Measurements from ENCODE around the gene CTCFL.

The CTCFL gene

DNA sequence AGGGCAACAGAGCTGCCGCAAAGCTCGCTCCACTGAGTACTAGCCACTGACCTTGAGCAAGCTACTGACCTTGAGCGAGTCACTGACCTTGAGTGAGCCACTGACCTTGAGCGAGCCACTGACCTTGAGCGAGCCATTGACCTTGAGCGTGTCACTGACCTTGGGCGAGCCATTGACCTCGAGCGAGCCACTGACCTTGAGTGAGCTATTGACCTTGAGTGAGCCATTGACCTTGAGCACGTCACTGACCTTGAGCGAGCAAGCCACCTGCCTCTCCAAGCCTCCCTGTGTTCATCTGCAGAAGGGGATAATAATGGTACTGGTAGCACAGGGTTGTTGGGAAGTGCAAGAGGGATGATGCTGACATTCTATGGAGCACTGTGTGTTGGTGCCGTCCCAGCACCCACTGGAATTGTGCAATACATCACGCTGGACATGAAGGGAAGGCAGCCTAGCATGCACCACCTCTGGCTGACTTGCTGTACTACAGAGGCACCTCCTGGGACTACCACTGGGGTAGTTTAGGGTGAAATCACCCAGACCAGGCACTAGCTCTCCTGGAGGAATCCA lies 60.2 kb downstream of the CTCFL start:
- DNase-seq (ENCODE audit: low read depth), result peak; percentile 16

DNA sequence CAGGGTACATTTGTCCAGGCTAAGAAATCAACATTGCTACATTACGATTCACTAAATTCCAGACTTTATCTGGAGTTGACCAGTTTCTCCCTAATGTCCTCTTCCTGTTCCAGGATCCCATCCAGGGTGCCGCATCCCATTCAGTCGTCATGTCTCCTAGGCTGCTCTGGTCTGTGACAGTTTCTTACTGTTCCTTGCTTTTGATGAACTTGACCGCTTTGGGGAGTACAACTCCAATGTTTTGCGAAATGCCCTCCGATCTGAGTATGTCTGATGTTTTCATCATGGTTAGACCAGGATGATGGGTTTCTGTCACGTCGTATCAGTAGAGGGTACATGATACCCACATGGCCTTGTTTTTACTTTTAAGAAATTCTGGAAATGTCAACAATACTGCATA lies 62.2 kb downstream of the CTCFL start:
- no peak for DNase-seq (ENCODE audit: low read depth)

DNA sequence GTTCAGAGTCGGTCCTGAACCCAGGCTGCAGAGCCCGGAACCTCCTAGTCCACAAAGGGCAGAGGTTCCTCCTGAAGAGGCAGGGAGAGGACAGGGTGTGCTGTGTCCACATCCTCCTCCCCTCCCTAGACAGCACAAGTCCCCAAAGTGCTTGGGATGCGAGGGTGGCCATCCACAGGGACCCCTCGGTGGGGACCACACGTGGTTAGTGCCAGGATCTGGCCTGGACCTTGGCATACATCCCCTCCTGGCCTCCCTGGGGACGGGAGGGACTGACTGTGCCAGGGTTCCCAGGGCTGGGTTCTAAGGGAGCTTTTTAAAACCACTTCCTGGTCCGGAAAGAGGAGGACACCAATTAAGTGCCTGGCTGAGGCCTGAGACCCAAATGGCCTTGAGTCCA lies 63.2 kb downstream of the CTCFL start:
- DNase-seq (ENCODE audit: low read depth), result no peak

DNA sequence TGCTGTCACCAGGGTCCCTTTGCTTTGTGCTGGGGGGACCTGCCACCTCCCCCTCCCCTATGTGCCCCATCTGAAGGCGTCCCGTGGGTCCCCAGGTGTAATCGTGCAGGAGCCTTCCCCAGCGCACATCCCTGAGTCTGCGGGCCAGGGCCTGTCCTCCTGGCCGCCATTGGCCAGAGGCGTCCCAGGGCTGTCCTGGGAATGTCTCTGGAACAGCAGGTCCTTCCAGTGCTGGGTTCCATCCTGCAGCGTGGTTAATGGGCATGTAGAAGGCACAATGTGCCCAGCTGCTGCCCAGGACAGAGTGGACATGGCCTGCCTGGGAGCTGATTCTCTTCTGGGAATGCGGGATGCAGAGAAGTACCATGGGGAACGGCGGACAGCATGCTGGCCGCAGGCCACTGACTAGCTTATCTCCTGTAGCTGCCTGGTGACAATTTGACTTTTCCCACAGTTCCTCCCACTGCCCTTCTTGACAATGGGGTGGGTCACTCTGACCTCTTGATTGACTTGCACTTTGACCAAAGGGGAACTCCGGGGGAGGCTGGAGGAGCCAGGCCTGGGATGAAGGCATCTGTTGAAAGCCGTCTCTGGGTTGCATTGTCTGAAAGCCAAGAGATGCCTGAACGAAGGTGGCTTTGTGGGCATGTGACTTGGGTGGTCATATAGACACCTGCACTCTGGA lies 64.0 kb downstream of the CTCFL start:
- no peak for DNase-seq (ENCODE audit: low read depth)

DNA sequence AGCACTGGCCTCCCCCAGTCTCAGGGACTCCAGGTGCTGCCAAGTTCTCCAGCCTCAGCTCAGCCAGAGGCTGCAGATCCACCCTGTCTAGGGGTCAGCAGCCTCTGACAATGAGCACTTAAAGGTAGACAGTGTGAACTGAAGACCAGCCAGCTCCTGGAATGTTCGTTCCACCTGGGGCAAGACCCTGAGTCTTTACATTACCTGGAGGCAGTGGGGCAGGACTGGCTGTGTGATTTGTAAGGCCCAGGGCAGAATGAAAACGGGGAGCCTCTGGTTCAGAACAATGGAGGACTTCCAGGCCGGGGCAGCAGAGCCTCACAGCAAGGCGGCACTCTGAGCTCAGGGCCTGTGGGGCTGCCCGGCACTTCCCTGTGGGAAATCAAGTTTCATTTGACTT lies 65.0 kb downstream of the CTCFL start:
- DNase-seq (ENCODE audit: low read depth), result no peak

DNA sequence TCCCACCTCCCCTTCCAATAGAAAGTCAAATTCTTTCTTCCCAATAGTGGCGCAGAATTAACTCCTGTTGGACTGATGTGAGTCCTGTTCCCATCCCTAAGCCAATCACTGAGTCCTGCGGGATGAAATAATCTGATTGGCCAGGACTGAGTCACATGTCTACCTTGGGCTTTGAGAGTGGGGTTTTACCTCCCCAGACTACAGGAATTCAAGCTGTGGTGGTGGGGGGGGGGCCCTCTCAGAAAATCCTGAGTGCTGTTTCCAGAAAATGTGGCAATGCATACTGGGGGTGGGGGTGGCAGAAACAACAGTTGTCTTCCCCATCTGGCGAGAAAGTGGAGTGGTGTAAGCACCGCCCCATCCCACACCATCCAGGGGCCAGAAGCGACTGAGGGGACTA lies 65.7 kb downstream of the CTCFL start:
- no peak for DNase-seq (ENCODE audit: low read depth)

DNA sequence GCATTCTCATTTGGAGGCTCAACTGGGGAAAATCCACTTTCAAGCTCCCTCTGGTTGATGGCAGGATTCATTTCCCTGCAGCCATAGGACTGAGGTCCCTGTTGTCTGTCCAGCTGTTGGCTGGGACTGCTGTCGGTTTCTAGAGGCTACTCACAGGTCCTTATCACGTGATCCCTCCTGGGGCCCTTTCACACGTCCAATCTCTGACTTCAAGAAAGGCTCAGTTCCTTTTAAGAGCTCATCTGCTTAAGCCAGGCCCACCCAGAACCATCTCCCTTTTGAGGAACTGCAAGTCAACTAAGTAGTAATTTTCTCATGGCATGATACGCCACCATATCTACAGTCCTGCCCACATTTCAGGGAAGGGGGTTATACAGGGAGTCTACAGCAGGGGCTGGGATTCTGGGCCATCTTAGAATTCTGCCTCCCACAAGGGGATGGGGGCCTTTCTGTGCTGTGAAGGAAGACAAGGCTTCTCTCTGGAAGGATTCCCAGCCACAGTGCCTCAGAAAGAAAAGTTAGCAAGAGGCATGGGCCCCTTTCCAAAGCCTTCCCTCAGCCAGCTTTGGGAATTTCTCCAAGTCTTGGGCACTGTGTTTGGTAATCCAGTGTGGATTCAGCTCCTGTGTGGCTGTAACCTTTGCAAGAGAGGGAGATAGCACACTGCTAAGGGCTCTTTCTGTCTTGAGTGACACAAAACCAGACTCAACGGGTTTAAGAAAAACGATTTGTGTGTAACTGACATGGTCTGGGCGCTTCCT lies 66.4 kb downstream of the CTCFL start:
- DNase-seq (ENCODE audit: low read depth), result no peak

DNA sequence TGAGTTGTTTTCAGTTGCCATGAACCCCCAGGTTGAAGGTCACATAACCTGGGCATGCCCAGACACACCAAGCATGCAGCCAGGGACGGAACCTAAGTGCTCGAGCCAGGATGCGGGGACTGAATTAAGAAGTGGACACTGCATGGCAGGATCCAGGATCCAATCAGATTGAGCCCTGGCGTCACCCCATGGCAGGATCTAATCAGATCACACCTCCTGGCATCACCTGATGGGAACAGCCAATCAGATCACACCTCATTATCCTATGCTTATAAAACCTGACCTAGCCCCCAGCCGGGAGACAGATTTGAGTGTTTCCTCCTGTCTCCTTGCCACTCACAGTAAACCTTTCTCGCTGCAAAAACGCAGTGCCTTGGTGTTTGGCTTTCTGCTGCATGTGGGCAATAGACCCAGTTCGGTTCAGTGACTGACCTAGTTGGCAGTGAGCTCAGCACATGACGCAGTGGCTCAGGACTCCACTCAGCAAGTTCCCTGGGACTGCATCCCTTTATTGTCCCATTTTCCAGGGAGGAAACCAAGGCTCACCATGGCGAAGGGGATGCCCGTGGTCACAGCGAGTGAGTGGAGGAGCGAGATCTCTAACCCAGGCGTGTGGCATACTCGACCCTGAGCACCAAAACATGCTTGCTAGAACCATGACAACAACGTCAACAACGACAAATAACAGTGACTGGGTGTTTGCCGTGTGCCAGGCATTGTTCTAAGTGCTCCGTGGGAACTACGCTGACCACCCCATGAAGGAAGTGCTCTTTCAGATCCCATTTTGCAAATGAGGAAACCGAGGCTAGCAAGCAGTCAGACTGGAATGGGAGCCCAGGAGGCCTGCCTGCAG lies 67.5 kb downstream of the CTCFL start:
- DNase-seq (ENCODE audit: low read depth), result no peak

DNA sequence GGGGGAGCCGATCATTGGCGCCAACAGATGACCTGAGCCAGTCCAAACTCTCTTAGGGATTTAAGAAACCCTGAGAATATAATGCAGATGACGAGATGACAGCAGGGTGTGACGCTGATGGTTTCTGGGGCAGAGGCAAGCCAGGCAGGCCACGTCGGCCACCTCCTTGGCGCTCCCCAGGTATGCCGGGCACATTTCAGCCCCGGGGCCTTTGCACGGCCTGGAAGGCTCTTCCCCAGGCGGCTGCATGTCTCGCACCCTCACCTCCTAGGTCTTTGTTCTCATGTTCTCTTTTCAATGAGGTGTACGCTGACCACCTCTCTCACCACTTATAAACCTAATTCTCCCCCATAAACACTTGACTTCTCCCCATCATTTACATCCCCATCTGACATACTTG lies 68.8 kb downstream of the CTCFL start:
- no peak for DNase-seq (ENCODE audit: low read depth)

DNA sequence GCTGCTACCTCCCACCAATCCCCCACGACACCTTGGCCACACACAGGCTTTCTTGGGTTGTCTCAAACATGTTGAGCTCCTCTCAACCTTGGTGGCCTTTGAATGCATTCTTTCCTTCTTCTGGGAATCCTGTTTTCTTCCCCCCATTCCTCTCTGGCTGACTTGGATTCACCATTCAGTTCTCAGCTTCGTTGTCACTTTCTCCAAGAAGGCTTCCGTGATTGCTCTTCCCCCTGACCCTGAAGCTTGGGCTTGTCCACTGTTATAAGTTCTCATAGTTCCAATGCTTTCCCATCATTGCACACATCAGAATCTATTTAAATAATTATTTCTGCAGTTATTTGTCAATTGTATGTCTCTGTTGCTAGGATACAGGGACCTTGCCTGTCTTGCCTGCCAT lies 69.6 kb downstream of the CTCFL start:
- no peak for DNase-seq (ENCODE audit: low read depth)

DNA sequence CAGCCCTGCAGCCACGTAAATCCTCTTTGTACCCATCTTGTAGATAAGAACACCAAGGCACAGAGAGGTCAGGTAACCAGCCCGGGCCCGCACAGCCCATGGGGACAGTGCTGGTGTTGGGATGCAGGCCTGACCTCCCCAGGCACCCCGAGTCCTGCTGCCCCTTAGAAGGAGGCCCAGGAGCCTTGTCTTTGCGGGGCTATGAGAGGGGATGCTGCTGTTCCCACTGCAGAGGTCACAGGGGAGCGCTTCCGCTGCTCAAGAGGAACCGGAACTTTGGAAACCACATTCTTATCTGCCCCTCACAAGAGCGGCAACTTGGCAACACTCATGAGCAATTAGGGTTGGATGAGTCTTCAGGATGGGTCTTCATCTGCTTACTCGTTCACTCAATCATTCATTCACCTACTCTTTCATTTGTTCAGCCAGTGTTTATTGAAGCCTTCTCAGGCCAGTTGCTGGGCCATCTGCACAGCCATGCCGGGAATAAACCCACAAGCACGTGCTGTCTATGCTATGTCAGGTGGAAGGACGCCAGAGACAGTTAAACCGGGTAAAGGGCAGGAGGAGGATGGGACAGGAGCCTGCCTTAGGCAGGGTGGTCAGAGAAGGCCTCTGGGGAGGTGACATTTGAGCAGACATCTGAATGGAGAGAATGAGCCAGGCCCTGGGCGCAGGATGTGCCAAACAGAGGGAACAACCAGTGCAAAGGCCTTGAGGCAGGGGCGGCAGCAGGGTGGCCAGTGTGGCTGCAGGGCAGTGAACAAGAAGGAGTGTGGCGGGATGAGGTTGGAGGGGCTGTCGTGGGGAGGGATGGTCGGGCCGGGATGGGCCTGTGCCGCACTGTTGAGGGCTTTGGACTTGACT lies 72.9 kb downstream of the CTCFL start:
- DNase-seq (ENCODE audit: low read depth), result no peak

DNA sequence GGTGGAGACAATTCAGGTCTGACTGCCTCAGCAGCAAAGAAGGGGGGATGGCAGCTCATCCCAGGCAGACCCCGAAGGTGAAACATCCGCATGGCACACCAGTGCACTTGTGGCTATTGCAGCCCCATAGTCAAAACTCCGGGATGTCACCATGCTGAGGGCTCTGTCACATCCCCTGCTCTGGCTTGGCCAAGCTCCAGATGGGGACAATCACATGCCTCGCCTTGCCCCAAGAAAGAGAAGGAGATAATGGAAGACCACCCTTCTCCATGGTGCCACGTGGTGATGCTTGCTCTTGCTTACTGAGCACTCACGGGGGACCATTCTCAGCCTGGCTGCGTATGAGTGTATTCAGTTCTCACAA lies 73.5 kb downstream of the CTCFL start:
- no peak for DNase-seq (ENCODE audit: low read depth)

DNA sequence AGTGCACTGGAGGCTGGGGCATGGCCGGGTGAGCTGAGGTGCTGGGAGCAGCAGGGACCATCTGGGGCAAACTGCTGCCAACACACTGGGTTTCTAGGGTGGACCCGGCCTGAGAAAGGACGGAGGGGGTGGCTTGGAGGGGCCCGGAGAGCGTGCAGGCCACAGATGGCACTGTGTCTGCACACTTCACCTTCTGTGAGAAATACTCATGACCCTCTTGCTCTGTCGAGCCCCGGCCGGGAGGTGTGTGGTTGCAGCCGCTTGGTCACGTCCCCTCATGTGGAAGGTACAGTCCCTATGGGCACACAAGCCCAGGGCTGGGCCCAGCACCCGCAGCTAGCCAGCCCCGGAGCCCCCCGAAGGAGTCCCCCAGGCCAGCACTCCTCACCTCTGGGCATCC lies 74.0 kb downstream of the CTCFL start:
- DNase-seq (ENCODE audit: low read depth), result no peak

DNA sequence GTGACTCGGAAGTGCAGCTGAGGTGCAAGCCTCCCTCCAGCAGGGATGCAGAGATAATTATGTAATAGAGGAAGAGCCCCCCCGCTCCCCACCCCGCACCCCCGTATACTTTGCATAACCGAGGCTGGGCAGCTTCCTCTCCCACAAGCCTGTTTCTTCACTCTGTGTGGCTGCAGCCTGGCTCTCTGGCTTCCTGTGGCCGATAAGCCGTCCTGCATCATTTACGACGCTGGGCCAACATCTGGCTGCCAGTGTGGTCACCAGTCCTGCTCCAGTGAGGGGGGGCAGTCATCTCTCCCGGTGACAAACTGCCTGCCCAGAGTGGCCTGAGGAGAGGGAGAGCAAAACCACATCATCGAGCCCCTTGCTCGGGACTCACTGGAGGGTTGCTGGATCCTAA lies 74.5 kb downstream of the CTCFL start:
- peak; percentile 7 for DNase-seq (ENCODE audit: low read depth)

DNA sequence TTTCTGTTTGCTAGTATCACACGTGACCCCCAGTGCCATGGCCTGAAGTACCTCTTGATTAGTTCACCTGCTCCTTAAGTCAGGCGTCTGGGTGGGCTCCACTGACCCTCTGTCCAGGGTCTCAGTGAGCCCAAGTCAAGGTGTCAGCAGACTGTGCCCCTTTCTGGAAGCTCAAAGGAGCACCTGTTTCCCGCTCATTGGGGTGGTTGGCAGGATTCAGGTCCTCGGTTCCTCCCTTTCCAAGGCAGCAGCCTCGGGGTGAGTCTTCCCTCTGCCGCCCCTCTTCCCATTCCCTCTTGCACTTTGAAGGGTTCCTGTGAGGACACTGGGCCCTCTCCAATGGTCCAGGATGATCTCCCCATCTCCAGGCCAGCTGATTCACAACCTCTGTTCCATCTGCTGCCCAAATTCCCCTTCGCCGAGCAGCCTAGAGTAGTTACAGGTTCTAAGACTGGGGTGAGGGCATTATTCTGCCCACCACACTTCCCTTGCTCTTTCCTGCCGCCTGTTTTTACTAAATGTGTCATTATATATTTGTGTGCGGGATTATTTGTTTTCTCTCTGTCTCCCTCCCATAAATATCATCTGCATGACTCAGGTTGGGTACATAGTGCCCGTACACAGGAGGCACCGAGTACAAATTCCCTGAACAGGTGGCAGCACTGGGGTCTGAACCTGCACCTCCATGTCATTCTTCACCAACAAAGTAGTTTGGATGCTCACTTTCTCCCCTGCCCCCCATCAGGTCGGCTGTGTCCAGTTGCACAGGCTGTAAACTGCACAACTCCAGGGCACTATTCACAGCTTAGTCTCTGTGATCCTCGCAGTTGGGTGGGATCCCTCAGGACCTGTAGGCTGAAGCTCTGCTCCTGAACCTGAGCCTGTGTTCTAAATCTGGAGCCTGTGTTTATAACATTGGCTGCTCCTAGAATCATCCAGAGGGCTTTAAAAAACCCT lies 75.3 kb downstream of the CTCFL start:
- DNase-seq (ENCODE audit: low read depth), result no peak

DNA sequence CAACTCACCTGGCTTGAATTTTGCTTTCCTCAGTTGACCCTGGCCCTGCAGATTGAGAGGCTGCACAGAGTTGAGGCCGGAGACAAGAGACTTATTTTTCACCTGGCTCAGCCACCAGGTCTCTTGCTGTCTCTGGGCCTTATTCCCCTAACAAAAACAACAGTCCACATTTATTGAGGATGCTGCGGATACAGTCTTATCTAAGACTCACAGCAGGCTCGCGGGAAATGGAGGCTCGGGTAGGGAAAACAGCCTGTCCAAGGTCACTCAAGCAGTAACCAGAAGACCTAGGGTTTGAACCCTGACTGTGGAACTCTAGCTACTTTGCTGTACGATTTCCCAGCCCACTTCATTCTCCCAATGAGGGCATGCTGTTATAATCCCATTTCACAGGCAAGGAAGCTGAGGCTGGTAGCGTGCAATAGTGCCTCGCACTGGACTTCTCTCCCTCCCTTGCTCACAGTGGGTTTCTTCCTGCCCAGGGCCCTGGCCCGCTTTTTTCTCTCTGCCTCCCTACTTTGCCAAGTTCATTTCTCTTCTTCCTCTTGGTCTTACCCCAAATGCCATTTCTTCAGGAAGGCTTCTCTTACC lies 76.1 kb downstream of the CTCFL start:
- no peak for DNase-seq (ENCODE audit: low read depth)
